ENCODE measurements around the gene ARMC2. TPM values are rescaled to one million over a fixed set of nuclear protein-coding genes. Genes with fewer than 3 reads are reported as not detected.
"Not testable (repeated sequence)": the region's sequence is repeated elsewhere in the genome, so short reads cannot be mapped to it uniquely, and the experiment has no call there.

ARMC2 gene
- polyA plus RNA-seq, 12 donors: 4.4 to 13.9 (median 8.2) TPM; not detected in 2

- DNase-seq: peak; percentile 75
These were observed 104.7 kb downstream of the ARMC2 start for GRCh38 chr6:108952776-108953486.

GRCh38 chr6:108953681-108954080 is 105.5 kb downstream of the ARMC2 start:
- DNase-seq: no peak

- DNase-seq: no peak
These were observed 107.2 kb downstream of the ARMC2 start for GRCh38 chr6:108955329-108955949.

GRCh38 chr6:108957221-108957620 is 109.0 kb downstream of the ARMC2 start:
- DNase-seq: no peak

- DNase-seq: no peak
These were observed 110.9 kb downstream of the ARMC2 start for GRCh38 chr6:108958900-108959770.

- no peak for DNase-seq
These were observed 111.9 kb downstream of the ARMC2 start for GRCh38 chr6:108959972-108960582.

- no peak for DNase-seq
These were observed 112.4 kb downstream of the ARMC2 start for GRCh38 chr6:108960601-108961000.

GRCh38 chr6:108961077-108961476 is 112.9 kb downstream of the ARMC2 start:
- DNase-seq: no peak

- DNase-seq: no peak
These were observed 113.8 kb downstream of the ARMC2 start for GRCh38 chr6:108961985-108962384.

GRCh38 chr6:108966251-108966650 is 118.0 kb downstream of the ARMC2 start:
- DNase-seq: no peak

GRCh38 chr6:108966855-108967755 is 118.9 kb downstream of the ARMC2 start:
- DNase-seq: no peak

- no peak for DNase-seq
These were observed 120.4 kb downstream of the ARMC2 start for GRCh38 chr6:108968325-108969316.

- DNase-seq: no peak
These were observed 121.6 kb downstream of the ARMC2 start for GRCh38 chr6:108969776-108970175.

- DNase-seq: no peak
These were observed 126.0 kb downstream of the ARMC2 start for GRCh38 chr6:108974201-108974600.

- DNase-seq: not testable (repeated sequence)
These were observed 130.4 kb downstream of the ARMC2 start for GRCh38 chr6:108978638-108979037.

GRCh38 chr6:108982154-108983113 is 134.2 kb downstream of the ARMC2 start:
- no peak for DNase-seq

- DNase-seq: no peak
These were observed 134.9 kb downstream of the ARMC2 start for GRCh38 chr6:108983151-108983550.

GRCh38 chr6:108985301-108985700 is 137.1 kb downstream of the ARMC2 start:
- no peak for DNase-seq

GRCh38 chr6:108987156-108987555 is 138.9 kb downstream of the ARMC2 start:
- DNase-seq: no peak

Measured in muscle of arm (tissue), 12 donors.